HFF-Myc (cell line): ENCODE data around the gene PIK3R5.

Source experiments
- DNase-seq: peaks from one replicate; pipeline ENCODE4 v3.0.0-alpha.2; 2011; ENCODE audit warnings: low read depth; ENCODE audit errors: extremely low read depth
- H3K4me3 ChIP-seq: replicated peaks from 2 replicates; pipeline ENCODE4 v1.5.1; 2011; ENCODE audit warnings: low read depth, mild to moderate bottlenecking, control low read depth, low read length
- TF ChIP-seq, protein P1 (sequence below): IDR thresholded peaks from 2 replicates; pipeline ENCODE4 v1.5.1; 2012; ENCODE audit warnings: mild to moderate bottlenecking, low read depth, low read length, control low read depth; ENCODE audit errors: missing control alignments

The PIK3R5 gene

DNA sequence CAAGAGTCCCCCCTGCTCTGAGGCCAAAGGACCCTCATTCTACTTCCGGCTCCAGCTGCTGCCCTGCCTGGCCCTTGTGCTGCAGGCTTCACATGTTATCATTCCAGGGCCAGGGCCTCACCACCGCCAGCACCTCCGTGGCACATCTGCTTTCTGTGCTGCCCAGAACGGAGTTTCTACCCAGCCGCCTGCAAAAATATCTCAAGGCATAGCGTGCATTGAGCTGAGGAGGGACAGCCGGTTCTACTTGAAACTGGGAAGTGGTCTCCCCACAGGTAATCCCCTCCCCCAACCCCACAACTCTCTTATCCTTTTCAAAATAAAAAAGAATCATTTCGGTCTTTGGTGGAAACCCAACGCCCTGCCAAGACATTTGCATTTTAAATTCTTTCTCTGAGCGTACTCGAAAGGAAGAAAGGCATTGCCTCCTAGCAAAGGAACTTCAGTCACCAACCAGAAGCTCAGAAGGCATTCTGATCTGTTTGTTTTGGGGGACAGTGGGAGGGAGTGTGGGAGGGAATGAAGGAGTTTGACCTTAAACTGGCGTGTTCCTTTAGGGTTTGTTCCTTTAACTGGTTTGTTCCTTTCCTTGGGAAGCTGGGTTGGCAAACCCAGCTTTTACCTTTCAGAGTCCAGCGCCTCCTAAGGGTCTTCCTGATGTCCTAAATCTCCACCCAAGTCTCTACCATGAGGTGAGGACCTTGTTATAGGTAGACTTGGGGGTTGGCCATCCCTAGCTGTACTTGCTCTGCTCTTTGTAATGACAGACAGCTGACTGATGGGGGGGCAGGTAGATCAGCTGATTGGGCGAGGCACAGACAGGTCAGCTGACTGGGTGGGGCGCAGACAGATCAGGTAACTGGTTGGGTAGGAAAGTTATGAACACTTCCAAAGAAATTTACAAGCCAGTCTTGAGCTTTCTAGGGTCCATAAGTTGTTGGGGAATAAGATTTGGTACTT lies 64.6 kb downstream of the PIK3R5 start:
- H3K4me3 ChIP-seq = no peak overlapping the region
- TF ChIP-seq, protein P1, sequence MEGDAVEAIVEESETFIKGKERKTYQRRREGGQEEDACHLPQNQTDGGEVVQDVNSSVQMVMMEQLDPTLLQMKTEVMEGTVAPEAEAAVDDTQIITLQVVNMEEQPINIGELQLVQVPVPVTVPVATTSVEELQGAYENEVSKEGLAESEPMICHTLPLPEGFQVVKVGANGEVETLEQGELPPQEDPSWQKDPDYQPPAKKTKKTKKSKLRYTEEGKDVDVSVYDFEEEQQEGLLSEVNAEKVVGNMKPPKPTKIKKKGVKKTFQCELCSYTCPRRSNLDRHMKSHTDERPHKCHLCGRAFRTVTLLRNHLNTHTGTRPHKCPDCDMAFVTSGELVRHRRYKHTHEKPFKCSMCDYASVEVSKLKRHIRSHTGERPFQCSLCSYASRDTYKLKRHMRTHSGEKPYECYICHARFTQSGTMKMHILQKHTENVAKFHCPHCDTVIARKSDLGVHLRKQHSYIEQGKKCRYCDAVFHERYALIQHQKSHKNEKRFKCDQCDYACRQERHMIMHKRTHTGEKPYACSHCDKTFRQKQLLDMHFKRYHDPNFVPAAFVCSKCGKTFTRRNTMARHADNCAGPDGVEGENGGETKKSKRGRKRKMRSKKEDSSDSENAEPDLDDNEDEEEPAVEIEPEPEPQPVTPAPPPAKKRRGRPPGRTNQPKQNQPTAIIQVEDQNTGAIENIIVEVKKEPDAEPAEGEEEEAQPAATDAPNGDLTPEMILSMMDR = no peak
- no peak for DNase-seq

DNA sequence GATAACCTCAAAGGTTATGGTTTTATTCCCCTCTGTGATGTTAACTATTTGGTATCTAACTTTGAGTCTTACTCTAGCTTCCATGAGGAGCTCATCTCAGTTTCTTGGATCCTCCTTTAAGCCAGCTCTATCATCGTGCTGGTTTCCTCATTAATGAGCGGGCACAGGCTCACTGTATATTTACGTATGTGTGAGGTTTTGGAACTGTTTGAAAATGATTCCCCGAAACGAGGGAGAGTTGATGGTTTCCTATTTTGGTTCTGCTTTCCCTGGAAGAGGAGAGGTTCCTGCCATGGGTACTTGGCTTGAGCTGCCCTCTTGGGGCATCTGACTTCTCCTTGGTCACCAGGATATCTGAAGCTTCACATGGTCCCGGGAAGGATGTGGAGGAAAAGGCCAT lies 65.3 kb downstream of the PIK3R5 start:
- TF ChIP-seq, protein P1 = no peak
- H3K4me3 ChIP-seq = no peak overlapping the region
- no peak for DNase-seq

DNA sequence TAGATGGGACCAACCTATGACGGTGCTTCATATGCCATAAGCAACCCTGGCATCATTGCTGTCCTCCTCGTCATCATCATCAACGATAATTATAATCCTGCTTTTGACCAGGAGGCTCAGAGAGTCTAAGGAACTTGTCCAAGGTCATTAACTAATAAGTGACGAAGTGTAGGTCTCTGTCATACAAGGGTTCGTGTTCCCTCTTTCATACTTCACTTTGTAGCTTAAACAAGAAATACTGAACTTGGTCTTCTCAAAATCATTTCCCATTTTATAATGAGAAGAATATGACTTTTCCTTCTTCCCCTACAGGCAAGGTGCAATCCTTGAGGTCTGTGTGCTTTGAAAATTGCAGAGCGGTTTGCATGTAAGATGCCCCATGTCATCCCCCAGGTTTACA lies 66.9 kb downstream of the PIK3R5 start:
- TF ChIP-seq, protein P1 = no peak
- H3K4me3 ChIP-seq = no peak overlapping the region
- no peak for DNase-seq

DNA sequence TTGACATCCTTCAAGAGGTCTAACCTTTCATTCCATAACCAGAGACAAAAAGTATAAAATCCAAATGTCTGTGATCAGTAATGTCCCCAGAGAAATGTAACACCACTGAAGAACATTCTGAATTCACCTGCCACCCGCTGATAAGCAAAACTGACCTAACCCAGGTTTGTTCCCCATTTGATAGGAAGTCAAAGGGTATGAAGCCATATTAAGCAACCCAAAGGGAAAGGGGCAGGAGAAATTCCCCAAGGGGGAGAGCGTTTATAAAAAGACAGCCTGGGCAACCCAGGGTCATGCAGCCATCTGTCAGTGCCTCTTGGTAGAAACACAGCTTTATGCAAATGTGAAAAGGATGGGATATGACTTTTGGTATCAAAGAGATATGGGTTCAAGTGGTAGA lies 67.4 kb downstream of the PIK3R5 start:
- no peak overlapping the region for H3K4me3 ChIP-seq
- TF ChIP-seq, protein P1 = no peak
- no peak for DNase-seq

DNA sequence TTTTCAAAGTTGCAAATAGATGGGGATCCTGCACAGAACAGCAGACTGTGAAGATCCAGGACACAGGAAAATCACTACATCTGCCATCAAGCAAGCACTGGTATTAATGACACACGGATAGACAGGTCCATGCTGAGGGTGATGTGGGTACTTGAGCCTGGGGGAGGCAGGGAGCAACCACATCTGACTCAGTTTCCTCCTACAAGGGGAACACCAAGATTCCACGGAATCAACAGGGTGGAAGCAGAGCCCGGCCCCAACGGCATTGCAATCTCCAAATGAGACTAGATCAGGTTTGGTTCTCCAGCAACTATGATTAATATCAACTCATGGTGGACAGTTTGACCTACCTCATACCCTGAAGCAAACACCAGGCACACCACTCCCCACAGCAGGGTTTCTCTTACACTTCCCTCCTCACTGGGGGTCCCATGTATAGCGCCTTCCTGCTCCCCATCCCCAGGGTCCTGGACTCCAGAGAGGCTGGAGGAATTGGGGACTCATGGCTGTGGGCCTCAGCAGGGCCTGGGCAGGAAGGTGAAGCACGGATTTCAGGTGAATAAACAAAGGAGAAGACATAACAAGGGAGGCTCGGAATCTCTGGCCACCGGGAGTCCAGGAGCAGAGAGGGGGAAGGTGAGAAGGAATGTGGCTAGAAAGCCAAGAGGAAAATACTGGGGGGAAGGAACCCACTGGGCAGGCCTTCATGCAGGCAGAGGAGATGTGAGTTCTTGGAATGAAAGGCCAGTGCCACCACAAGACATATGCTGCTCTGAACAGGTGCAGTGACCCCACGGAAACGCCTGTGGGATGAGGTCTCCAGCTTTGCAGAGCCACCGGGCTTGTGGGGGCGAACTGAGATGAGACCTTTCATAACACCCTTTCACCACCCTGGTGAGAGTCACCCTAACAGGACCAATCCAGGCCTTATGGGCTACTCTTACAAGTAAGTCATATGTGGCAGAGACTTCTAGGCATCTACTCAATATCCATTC lies 68.6 kb downstream of the PIK3R5 start:
- no peak for DNase-seq
- TF ChIP-seq, protein P1 = no peak
- H3K4me3 ChIP-seq = no peak overlapping the region

DNA sequence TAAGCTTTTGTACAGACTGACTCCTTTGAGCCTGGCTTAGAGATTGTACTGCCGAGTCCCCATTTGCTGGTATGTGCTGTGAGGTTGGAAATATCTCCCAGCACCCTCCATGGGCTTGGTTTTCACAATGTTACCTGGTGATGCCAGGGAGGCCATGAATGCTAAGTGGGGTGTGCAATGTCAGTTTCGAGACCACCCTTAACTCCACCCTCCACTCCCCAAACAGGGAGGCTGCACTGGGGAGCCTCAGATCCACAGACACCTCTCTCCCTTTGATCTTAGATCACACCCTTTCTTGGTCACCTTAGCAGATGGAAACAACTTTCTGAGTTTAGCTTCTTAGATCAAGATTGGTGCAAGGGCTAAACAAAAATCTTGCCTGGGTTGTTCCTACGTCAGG lies 69.4 kb downstream of the PIK3R5 start:
- no peak for DNase-seq
- TF ChIP-seq, protein P1 = no peak
- H3K4me3 ChIP-seq = no peak overlapping the region
